GM12874 (cell line): ENCODE data around the gene PGAP3.
A peak's percentile ranks its signal among the peaks of the same experiment; 100 is the strongest.

Source experiments
- TF ChIP-seq, protein P1 (sequence below): IDR thresholded peaks from 2 replicates; pipeline ENCODE4 v1.5.1; 2011; ENCODE audit warnings: low read depth, mild to moderate bottlenecking, control low read depth, low read length, moderate library complexity; ENCODE audit not compliant: insufficient read depth

Gene PGAP3

DNA sequence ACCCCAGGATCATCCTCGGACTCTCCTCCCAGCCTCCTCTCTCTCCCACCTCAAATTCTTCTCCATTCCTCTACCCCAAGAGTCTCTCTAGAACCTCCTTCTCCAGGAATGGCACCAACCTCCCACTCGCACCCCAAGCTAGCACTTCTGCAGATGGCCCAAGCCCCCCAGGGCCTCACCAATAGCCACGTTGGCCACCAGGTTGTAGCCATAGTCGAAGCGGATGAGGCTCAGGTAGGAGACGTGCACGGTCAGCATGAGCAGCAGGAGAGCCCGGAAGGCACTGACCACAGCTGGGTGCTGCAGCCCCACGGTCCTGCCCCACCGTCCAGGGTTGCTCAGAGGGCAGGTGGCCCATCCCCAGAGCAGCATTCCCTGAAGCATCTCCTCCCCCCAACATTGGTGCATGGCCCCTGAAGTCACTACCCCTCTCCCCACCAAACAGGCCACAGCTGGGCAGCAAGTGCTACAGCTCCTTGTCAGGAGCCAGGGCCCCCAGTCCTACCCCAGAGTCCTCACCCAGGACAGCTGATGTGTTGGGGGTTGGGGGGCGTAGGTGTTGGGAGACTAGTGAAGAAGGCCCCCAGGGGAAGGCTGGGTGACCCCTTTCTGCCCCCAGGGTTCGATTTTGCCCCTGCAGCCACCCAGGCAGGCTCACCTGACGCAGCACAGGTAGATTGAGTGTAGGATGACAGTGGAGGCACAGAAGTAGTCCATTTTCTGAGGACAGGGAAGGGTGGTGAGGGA lies 14.3 kb downstream of the PGAP3 start:
- TF ChIP-seq, protein P1, sequence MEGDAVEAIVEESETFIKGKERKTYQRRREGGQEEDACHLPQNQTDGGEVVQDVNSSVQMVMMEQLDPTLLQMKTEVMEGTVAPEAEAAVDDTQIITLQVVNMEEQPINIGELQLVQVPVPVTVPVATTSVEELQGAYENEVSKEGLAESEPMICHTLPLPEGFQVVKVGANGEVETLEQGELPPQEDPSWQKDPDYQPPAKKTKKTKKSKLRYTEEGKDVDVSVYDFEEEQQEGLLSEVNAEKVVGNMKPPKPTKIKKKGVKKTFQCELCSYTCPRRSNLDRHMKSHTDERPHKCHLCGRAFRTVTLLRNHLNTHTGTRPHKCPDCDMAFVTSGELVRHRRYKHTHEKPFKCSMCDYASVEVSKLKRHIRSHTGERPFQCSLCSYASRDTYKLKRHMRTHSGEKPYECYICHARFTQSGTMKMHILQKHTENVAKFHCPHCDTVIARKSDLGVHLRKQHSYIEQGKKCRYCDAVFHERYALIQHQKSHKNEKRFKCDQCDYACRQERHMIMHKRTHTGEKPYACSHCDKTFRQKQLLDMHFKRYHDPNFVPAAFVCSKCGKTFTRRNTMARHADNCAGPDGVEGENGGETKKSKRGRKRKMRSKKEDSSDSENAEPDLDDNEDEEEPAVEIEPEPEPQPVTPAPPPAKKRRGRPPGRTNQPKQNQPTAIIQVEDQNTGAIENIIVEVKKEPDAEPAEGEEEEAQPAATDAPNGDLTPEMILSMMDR = no peak

DNA sequence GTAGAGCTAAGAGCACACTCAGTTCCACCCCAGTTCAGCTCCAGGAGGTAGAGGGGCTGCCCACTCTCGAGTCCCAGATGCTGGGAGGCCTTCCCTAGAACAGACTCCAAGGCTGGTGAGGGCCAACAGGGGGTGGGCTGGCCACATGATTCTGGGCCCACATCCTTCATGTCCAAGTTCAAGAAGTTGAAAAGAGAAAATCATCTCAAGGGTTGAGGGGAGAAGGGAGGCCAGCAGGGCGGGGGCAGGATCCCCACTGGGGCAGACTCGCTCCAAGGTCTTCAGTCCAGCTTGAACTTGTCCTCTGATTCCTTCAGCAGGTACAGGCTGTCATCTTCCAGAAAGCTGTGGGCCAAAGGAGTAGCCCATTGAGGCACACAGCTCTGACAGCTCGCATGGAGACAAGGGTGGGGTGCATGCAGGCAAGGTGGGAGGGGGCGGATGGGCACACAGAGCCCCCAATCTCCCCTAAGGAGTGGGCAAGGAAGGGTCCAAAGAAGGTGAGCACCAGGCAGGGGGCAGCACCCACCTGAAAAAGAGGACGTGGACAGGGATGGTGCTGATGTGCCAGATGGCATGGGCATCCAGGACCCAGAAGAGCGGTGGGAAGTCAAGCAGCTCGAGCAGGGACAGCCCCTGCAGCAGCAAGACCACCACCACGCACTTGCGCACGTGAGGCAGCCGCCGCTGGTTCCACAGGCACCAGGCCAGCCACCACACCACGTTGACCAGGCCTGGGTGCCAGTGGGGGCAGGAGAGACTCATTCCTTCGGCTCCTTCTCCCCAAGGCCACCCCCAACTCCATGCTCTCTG lies 15.1 kb downstream of the PGAP3 start:
- TF ChIP-seq, protein P1 = no peak

DNA sequence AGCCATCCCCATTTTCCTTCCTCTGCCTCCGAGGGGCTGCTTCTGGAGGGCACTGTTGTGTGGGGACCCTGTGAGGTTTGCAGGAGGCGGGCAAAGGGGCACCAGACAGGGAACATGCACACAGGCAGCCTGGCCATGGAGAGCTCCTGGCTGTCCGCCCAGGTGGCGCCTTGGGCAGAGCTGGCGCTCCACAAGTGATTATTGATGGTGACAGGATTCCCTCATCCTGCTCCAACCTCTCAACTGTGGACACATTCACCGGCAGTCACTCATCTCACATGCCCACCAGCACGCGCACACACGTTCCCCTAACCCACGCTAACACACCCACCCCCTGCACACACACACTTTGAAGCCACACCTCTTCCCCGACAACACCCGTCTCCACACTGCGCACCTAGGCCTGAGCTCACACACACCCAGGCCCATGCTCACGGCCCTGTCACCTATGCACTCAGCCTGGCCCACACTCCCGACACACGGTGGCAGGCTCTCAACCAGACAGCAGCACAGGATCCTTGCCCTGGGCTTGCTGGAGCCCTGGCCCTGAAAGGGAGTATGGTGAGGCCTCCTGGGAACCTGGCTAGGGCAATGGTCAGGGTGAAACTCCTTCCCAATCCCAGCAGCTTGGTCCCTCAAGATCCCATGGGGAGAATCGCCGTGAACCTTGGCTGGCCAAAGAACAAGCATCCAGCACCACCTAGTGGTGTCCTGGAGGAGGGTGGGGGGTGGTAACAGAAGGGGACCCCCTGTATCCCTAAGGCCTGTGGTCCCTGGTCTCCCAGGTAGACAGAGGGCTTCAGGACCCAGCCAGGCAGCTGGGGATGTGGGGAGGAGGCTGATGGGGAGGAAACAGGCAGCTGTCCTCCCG lies 16.0 kb downstream of the PGAP3 start:
- TF ChIP-seq, protein P1 = peak; percentile 66

DNA sequence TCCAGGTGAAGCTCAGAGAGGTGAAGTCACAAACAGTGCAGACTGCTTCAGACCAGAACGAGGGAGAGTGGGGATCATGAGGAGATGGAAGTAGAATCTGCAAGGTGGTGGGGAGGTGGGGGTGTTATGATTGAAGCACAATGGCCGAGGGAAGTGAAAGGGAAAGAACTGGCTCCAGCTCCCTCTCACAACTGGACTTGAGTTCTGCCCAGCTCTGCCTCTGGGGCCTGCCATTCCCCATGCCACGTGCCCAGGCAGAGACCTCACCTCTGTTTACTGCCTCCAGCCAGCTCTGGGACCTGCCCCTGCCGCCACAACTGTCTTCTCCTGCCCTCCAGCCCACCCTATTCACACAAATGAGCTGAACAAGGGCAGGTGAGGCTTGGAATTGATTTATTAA lies 17.1 kb downstream of the PGAP3 start:
- TF ChIP-seq, protein P1 = no peak

DNA sequence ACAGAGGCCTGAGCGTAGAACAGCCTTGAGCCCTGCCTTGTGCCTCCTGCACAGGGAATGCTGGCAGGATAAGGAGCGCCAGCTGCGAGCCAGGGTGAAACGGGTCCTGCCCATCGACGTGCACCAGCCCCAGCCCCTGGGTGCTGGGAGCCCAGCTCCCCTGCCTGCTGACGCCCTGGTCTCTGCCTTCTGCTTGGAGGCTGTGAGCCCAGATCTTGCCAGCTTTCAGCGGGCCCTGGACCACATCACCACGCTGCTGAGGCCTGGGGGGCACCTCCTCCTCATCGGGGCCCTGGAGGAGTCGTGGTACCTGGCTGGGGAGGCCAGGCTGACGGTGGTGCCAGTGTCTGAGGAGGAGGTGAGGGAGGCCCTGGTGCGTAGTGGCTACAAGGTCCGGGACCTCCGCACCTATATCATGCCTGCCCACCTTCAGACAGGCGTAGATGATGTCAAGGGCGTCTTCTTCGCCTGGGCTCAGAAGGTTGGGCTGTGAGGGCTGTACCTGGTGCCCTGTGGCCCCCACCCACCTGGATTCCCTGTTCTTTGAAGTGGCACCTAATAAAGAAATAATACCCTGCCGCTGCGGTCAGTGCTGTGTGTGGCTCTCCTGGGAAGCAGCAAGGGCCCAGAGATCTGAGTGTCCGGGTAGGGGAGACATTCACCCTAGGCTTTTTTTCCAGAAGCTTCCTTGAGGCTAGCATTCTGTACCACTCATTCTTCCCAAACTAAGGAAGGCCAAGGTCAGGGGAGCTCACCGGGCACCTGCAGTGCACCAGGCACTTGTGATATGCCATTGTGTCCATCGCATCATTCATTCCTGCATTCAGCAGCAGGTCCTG lies 17.7 kb downstream of the PGAP3 start:
- TF ChIP-seq, protein P1 = no peak

DNA sequence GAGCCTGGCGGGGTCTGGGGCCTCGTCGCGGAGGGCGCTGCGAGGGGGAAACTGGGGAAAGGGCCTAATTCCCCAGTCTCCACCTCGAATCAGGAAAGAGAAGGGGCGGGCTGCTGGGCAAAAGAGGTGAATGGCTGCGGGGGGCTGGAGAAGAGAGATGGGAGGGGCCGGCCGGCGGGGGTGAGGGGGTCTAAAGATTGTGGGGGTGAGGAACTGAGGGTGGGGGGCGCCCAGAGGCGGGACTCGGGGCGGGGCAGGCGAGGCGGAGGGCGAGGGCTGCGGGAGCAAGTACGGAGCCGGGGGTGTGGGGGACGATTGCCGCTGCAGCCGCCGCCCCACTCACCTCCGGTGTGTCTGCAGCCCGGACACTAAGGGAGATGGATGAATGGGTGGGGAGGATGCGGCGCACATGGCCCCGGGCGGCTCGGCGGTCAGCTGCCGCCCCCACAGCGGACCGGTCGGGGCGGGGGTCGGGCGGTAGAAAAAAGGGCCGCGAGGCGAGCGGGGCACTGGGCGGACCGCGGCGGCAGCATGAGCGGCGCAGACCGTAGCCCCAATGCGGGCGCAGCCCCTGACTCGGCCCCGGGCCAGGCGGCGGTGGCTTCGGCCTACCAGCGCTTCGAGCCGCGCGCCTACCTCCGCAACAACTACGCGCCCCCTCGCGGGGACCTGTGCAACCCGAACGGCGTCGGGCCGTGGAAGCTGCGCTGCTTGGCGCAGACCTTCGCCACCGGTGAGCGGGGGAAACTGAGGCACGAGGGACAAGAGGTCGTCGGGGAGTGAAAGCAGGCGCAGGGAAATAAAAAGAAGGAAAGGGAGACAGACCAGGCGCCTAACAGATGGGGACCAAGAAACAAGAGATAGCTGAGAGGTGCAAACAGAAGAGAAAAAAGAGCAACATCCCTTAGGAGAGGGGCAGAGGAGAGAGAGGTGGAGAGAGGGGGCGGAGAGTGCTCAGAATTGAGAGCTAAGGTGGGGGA lies 19.6 kb downstream of the PGAP3 start, which contains the start of gene PNMT:
PNMT (plus strand) TSS at position 509 of the 980 bp plus-strand sequence; CDS start at position 532, 23 bp downstream.
- TF ChIP-seq, protein P1 = peak; percentile 83
